ENCODE data around the gene DLGAP1. TPM values are rescaled to one million over a fixed set of nuclear protein-coding genes. Genes with fewer than 3 reads are reported as not detected.
"Not testable (repeated sequence)": the region's sequence is repeated elsewhere in the genome, so short reads cannot be mapped to it uniquely, and the experiment has no call there.

The DLGAP1 gene
- total RNA-seq, 1 experiment from 2014 or later, result 0.46 TPM

GRCh38 chr18:3593904-3594759 is 861.0 kb downstream of the DLGAP1 start:
- DNase-seq (ENCODE audit: low read depth), result peak; percentile 97

- DNase-seq (ENCODE audit: low read depth), result peak; percentile 90
These were observed 861.7 kb downstream of the DLGAP1 start for GRCh38 chr18:3593381-3593903.

- DNase-seq (ENCODE audit: low read depth), result no peak
These were observed 862.2 kb downstream of the DLGAP1 start for GRCh38 chr18:3592864-3593263.

- no peak for DNase-seq (ENCODE audit: low read depth)
These were observed 864.9 kb downstream of the DLGAP1 start for GRCh38 chr18:3590096-3590630.

DNA sequence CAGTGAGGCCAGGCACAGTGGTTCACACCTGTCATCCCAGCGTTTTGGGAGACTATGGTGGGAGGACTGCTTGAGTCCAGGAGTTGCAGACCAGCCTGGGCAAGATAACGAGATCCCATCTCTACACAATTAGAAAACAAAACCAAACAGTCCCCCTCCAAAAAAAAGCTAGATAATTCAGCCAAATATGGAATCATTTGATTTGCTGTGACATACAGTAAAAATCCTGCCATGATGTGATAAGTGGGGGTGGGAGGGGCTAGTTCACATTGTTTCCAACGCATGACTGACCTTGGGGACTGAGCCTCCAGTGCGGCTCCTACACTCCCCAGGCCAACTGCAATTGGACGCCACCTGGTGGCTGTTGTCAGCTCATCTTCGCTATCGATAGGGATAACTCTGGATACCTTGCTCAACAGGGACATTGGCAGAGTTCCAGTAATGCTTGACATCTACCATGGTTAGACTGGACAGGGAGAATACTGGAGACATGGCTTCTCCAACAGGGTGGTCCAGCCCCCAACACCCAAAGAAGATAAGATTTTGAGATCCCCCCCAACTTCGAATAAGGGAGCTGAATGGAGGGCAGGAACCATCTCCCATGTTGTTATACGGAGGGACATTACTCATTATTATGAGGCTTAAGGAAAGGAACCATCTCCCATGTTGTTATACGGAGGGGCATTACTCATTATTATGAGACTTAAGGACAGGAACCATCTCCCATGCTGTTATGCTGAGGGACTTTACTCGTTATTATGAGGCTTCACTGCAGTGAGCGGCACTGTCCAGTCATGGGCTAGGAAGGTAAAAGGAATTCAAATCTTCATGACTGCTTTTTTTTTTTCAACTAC is 869.2 kb downstream of the DLGAP1 start:
- peak; percentile 86 for DNase-seq (ENCODE audit: low read depth)

- no peak for DNase-seq (ENCODE audit: low read depth)
These were observed 870.1 kb downstream of the DLGAP1 start for GRCh38 chr18:3584897-3585460.

GRCh38 chr18:3584266-3584861 is 870.7 kb downstream of the DLGAP1 start:
- DNase-seq (ENCODE audit: low read depth), result no peak

- no peak for DNase-seq (ENCODE audit: low read depth)
These were observed 871.2 kb downstream of the DLGAP1 start for GRCh38 chr18:3583873-3584247.

DNA sequence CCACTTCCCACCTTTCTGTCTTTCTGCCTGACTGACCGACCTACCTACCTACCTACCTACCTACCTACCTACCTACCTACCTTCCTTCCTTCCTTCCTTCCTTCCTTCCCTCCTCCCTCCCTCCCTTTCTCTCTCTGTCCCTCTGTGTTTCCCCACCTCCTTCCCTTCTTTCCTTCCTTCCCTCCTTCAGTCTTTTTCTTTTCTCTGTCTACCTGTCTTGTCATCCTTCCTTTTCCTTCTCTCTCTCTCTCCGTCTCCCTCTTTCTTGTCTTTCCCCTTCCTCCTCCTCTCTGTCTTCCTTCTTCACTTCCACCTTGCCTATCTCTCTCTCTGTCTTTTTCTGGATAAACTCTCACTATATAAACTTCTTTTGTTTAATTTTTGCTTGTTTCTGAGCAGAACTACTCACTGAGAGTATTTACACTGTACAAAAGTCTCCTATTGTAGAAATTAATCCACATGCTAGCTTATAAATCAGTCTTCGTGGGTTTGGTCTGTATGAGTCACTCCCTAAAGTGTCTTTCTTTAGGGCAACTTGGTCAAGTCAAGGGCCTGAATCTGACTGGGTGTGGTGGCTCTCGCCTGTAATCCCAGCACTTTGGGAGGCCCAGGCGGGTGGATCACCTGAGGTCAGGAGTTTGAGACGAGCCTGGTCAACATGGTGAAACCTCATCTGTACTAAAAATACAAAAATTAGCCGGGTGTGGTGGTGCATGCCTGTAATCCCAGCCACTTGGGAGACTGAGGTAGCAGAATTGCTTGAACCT is 871.8 kb downstream of the DLGAP1 start:
- peak; percentile 71 for DNase-seq (ENCODE audit: low read depth)

- DNase-seq (ENCODE audit: low read depth), result no peak
These were observed 873.2 kb downstream of the DLGAP1 start for GRCh38 chr18:3581890-3582289.

DNA sequence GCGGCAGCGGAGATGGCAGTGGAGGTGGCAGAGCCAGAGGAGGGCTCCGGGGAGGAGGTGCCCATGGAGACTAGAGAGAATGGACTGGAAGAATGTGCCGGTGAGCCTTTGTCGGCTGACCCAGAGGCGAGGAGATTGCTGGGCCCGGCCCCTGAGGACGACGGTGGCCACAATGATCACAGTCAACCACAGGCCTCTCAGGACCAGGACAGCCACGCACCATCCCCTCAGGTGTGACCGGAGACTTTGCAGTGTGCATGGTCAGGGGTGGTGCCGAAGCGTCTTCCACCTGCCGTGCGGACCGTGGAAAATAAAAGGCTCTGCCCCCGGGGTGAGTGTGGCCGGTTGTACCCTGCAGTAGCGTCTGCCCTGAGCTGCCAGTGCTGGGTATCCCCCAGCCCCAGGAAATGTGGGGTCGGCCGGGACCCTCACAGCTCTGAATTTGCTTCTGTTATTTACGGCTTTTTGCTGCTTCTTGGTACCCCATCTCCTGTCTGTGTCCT is 874.5 kb downstream of the DLGAP1 start:
- DNase-seq (ENCODE audit: low read depth), result not testable (repeated sequence)

- DNase-seq (ENCODE audit: low read depth), result peak; percentile 87
These were observed 875.4 kb downstream of the DLGAP1 start for GRCh38 chr18:3579701-3580100.

- DNase-seq (ENCODE audit: low read depth), result no peak
These were observed 876.5 kb downstream of the DLGAP1 start for GRCh38 chr18:3578621-3579020.

DNA sequence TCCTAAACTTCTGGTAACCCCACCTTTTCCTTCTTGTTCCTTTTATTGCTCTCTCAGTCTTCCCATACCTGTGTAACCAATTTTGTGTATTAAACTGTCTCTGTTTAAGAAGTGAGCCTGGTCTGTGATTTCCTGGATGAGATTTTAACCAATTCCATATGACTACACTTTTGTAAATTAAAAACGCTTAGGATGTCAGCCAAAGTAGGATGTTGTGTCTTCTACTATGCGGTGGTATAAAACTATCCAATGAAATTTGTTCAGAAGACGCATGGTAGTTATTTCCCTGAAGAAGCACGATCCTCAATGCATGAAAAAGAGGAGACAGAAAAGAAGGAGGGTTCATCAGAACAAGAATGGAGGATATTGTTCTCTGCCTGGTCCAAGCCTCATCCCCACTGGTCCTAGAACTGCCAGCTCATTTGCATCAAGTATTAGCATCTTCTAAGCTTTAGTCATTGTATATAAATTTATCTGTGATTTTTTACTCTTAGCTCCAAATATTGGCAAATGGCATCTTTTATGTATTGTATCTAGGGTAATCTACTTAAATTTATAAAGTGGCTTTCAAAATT is 877.7 kb downstream of the DLGAP1 start:
- DNase-seq (ENCODE audit: low read depth), result no peak

DNA sequence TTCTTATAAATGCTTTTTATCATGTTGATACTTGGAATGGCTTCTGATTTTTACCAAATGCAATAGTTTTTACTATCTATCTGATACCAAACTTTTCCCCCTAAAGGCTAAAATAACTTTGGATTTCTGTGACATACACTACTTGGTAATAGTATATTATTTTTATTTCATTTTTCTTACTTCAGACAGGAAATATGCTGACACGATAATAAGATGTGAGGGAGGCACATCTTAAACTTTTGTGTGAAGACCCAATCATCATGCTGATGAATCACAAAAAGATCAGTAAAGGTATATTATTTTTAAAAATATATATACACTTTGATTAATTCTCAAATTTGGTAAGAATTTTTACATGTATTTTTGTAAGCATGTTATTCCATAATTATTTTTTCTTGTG is 882.3 kb downstream of the DLGAP1 start:
- DNase-seq (ENCODE audit: low read depth), result no peak

DNA sequence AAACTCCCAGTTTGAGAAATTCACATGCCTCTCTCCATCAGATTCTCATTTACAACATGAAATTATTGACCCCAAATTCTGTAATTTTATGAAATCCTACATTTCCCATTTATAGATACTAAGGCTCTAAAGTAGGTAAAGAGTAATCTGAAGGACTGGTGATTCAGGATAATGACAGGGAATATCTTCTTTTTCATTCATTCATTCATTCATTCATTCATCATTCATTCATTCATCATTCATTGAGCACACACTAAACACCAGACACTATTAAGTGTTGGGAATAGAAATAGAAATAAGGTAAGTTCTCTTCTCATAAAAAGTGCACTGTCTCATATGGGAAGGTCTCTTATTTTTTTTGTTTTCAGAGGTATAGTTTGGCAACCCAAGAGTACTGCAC is 888.3 kb downstream of the DLGAP1 start:
- DNase-seq (ENCODE audit: low read depth), result no peak

DNA sequence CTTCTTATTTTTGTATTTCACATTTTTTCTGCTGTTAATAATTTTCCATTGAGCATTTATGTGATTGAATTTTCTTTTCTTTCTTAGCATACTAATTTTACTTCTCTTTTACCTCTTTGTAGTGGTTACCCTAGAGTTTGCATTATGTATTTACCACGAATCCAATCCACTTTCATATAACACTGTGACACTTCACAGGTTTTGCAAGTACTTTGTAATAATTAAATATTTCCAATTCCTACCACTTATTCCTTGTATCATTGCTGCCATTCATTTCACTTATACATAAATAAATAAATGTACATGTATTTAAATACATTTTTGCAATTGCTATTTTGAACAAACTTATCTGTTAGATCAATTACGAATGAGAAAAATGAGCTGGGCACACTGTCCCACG is 894.4 kb downstream of the DLGAP1 start:
- DNase-seq (ENCODE audit: low read depth), result no peak

- no peak for DNase-seq (ENCODE audit: low read depth)
These were observed 900.2 kb downstream of the DLGAP1 start for GRCh38 chr18:3554811-3555427.

DNA sequence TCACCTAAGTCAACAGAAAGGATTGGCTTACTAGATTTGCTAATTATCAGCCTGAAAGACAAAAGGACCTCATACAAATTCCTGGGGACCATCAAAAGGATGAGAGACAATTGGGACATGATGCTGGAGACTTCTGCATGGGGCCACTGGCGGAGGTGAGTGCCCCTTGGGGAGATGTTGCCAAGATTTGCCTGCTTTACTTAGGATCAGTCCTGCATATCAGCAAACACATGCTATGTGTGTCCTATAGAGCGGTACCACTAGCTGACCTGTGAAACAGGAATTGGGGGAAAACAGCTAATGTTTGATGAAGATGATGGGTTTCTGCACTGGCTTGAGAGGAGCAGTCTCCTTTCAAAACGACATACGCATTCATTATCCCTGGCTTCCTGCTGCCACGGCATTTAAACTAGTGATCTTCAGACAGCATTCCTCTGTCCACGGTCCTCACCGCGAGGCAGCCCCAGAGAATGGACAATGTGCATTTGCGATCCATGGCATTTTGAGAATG is 901.0 kb downstream of the DLGAP1 start:
- DNase-seq (ENCODE audit: low read depth), result no peak

Measured in LHCN-M2 (cell line).